HG02798 (cell line): ENCODE measurements around the gene SHC2.
"Not testable (repeated sequence)": the region's sequence is repeated elsewhere in the genome, so short reads cannot be mapped to it uniquely, and the experiment has no call there.

Source experiments
- ATAC-seq: cut with Tn5 transposase; IDR thresholded peaks from one replicate; pipeline ENCODE4 v1.9.1; 2021; ENCODE audit warnings: mild to moderate bottlenecking; ENCODE audit not compliant: unreplicated experiment, poor library complexity

Gene SHC2

DNA sequence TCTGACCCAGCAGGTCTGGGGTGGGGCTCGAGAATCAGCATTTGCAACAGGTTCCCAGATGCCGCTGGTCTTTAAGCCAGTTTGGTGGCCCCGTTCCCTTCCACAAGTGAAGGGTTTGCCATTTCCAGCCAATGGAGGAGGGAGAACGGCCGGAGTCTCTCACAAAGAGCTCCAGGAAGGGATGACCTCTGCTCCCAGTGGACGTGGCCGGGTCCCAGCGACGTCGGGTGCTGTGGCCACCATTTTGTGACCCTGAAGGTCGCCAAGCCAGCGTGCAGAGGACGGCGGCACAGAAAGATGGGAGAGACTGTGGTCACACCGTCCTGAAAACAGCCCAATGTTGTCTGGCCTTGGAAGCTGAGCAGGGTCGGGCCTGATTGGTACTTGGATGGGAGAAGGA, 8.0 kb downstream of the SHC2 start:
- no peak for ATAC-seq

GRCh38 chr19:450912-451481, 9.8 kb downstream of the SHC2 start:
- ATAC-seq, result not testable (repeated sequence)

GRCh38 chr19:449916-450315, 10.9 kb downstream of the SHC2 start:
- no peak for ATAC-seq

GRCh38 chr19:447816-448560, 12.8 kb downstream of the SHC2 start:
- ATAC-seq, result no peak

DNA sequence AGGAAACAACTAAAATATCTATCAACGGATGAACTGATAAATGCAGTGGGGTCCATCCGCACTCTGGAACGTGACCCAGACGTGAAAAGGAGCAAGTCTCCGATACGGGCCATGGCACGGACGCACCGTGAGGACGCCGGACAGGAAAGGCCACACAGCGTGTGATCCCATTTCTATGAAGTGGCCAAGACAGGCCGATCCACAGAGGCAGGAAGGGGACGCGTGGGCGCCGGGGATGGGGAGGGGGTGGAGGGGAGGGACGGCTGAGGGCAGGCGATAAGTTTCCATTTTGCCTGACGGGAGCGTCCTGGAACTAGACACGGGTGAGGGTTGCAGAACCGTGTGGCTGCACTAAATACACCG, 13.8 kb downstream of the SHC2 start:
- no peak for ATAC-seq

DNA sequence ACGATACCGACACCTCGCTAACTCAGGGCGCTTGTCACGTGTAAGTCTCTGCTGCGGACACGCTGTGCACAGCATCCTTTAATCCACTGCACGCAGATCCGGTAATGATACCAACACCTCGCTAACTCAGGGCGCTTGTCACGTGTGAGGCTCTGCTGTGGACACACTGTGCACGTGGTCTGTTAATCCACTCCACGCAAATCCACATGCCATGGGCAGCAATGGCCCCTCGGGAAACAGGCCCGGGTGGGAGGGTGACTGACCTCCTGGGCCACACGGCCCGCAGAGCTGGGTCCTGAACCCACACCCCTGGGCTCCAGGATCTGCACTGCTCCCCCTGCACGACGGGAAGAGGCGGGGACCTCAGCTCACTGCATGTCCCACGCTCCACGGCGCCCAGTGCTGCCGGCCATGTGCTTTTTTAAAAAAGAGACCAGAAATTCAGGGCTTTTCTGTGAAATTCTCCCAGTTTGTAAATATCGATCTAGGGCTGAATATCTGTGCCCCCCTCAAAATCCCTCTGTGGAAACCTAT, 16.1 kb downstream of the SHC2 start:
- ATAC-seq, result no peak

- ATAC-seq, result no peak
These were observed 17.8 kb downstream of the SHC2 start for GRCh38 chr19:443005-443404.

- ATAC-seq, result no peak
These were observed 18.7 kb downstream of the SHC2 start for GRCh38 chr19:442085-442484.

GRCh38 chr19:441213-441836, 19.5 kb downstream of the SHC2 start:
- no peak for ATAC-seq

GRCh38 chr19:440391-441212, 20.2 kb downstream of the SHC2 start:
- ATAC-seq, result no peak

- no peak for ATAC-seq
These were observed 21.5 kb downstream of the SHC2 start for GRCh38 chr19:439167-439900.

DNA sequence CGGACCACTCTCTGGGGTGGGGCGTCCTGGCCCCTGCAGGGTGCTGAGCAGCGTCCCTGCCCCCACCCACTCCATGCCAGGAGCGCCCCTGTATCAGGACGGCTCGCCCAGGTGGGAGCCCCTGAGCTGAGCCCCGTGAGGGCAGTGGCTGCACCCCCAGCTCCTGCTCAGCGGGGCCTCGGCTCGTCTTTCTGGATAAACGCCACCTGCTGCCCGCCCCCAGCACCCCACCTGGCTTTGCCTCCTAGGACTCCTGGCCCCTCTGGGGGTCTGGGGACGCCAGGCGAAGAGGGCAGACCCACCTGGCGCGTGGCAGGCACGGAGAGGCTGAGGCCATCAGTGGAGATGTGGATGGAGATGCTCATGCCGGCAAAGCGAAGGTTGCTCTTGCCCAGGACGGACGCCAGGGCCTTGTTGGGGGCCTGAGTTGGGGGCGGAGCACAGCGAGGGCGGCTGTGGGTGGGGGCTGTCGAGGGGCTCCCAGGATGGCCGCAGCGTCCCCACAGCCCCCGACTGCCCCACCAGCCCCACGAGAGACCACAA, 22.3 kb downstream of the SHC2 start:
- no peak for ATAC-seq

GRCh38 chr19:437041-437440, 23.8 kb downstream of the SHC2 start:
- no peak for ATAC-seq

DNA sequence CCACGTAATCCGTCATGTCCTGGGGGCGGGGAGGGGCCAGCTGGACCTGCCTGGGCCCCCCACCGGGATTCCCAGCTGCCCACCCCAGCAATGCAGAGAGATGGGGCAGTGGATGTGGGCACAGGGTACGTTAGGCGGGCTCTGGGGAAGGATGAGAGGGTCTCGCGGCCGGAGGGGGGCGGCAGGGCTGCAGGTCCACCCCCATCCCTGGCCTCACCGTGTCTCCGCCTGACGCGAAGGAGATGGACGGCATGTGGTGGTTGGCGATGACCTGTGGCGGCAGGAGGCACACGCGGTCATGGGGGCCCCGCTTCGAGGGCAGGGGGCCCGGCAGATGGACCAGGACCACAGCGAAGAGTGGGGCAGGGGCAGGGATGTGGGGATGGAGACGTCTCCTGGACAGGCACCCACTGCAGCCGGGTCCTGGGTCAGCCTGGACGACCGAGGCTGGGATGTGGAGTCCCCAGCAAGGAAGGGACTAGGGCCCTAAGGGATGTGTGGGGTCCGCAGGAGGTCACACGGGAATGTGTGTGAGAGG, 24.4 kb downstream of the SHC2 start:
- no peak for ATAC-seq

DNA sequence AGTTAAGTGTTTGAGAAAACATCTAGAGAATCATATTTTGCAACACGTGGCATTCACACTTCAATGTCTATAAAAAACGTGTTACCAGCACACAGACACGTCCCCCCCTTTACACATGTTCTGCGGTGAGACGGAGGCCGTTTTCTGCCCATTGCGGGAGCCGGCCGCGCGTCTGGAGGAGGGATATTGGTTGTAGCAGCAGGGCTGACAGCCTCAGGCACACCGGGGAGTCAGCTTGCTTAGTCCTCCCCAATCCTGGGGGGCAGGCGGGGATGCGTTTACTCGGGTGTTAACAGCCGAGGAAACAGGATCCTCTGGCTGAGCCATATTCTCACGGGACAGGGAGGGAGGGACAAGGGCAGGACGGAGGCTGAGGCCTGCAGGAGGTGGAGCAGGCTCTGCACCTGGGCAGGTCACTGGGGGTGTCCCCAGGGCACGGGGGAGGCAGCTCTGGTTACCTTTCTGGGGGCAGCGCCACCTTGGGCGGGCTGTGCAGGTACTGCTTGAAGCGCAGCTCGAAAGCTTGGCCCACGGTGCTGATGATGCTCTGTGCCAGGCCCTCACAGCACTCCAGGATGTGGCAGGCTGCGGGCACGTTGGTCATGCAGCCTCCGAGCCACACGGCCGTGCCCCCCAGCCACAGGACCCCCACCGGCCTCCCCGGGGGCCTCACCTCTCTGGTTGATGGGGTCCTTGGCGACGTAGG, 25.0 kb downstream of the SHC2 start:
- ATAC-seq, result no peak

DNA sequence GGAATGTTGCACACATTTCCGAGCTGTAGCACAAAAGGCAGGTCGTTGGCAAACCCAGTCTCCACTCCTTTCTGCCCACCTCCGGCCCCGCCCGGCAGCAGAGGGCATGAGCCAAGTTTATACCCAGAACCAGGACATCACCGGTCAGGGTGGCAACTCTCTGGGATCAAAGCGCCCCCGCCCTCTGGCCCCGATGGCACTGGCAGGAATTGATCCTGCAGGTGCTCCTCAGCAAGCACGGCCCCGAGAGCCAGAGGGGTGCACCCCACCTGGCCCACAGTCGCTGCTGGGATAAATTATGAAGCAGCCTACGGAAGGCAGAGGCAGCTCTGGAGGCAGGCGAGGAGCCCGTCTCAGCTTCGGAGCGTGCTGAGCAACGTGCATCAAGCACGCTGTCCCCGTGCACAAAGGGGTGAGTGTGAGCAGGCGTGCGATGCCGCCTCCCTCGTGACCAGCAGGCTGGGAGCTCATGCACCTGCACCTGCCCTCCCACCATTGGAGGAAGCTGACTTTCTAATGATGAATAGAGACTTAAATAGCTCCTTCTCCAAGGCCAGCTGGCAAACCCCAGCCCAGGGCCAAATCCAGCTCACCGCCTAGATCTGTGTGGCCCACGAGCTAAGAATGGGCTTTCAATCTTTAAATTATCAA, 25.7 kb downstream of the SHC2 start:
- no peak for ATAC-seq

DNA sequence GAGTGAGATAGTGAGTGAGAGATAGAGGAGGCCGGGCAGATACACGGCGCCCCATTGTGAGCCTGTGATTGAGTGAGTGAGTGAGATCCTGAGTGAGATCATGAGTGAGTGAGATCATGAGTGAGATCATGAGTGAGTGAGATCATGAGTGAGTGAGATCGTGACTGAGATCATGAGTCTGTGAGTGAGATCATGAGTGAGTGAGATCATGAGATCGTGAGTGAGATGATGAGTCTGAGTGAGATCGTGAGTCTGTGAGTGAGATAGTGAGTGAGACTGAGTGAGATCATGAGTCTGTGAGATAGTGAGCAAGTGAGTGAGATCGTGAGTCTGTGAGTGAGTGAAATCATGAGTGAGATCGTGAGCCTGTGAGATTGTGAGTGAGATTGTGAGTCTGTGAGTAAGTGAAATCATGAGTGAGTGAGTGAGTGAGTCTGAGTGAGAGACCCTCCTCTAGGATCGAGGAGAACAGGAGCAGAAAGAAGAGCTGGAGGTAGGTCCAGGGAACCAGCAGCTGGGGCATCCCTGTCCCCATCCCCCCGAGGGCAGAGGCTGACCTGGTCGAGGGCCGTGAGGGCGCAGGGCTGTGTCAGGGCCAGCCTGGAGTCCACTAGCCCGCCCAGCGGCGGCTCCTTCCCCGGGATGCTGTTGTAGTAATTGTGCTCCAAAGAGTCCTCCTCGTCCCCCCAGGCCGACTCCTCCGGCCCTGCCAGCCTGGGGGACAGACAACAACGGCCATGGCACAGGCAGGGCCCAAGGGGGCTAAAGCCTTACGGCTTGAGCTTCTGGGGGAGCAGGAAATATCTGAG, 26.5 kb downstream of the SHC2 start:
- no peak for ATAC-seq

DNA sequence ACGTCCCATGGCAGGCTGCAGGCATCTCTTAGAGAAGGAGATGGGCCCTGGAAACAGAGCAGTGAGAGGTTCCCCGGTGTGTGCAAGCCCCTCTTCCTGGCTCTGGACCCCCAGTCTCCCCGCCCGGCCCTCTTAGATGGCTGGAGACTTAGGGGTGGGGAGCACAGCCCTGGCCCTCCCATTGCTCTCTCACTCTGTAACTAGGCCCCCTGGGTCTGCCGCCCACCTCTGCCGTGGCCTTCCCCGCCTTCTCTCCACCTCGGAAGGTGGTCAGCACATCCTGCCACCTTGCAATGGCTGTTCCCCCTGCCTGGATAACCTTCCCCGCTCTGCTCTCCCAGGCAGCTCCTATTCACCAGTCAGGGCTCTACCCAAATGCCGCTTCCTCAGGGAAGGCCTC, 30.1 kb downstream of the SHC2 start:
- ATAC-seq, result no peak
